Medulla oblongata (tissue), 1 donor: ENCODE measurements around the gene SLC12A7.
A peak's percentile ranks its signal among the peaks of the same experiment; 100 is the strongest.

Source experiments
- DNase-seq: peaks from one replicate; pipeline ENCODE4 v3.0.0-alpha.2; 2015; ENCODE audit errors: extremely low spot score

SLC12A7 gene

DNA sequence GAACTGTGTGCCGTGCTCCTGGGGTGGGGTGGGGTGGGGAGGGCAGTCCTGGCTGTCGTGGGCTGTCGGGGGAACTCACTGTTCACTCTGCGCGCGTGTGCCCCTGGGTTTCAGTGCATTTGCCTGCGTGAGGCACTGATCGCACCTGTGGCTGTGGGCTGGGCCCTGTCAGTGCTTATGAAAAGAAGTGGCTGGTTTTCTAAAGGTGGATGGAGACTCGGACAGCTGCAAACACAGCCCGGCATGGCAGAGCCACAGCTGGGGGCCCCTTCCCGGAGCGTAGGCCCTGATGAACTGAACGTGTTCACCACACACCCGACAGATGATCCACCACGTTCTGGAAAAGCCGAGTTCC is 60.5 kb downstream of the SLC12A7 start:
- no peak for DNase-seq

DNA sequence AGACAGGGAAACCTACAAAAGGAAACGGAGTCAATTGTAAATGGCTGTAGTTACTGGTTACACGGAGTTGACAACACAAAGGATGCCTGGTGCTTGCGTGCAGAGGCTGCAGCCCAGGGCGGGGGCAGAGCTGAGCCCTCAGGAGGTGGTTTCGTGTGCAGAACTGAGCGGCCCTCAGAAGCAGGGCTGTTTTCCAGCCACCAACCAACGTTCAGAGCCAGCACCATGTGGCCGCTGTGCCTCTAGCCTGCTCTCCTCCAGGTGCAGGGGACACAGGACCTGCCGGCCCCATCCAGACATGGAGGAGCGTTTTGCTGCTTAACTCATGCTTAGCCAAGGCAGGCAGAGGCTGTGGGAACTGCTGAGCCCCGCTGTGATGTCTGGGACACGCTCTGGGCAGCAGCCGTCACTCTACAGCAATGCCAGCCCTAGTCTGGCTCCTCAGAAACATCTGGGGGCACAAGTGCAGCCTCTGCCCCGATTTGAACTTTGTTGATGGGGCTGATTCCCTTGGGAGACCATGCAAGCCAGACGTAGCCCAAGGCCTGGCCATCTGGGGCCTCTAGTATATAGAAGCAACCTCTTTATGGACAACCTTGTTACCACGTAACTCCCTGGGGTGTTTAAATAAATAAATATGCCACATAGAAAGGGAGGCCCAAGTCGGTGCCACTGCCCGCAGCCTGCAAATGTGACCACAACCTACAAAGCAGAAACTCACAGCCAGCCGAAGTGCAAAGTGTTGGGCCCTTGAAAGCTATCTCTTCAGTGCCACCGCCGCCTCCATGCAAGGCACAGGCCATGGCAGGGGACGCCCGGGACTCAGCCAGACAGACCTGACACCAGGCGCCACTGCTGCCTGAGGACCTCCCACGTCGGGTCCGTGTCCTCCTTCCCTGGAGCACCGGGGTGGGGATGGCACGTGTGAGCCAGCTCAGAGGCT is 61.2 kb downstream of the SLC12A7 start:
- no peak for DNase-seq

DNA sequence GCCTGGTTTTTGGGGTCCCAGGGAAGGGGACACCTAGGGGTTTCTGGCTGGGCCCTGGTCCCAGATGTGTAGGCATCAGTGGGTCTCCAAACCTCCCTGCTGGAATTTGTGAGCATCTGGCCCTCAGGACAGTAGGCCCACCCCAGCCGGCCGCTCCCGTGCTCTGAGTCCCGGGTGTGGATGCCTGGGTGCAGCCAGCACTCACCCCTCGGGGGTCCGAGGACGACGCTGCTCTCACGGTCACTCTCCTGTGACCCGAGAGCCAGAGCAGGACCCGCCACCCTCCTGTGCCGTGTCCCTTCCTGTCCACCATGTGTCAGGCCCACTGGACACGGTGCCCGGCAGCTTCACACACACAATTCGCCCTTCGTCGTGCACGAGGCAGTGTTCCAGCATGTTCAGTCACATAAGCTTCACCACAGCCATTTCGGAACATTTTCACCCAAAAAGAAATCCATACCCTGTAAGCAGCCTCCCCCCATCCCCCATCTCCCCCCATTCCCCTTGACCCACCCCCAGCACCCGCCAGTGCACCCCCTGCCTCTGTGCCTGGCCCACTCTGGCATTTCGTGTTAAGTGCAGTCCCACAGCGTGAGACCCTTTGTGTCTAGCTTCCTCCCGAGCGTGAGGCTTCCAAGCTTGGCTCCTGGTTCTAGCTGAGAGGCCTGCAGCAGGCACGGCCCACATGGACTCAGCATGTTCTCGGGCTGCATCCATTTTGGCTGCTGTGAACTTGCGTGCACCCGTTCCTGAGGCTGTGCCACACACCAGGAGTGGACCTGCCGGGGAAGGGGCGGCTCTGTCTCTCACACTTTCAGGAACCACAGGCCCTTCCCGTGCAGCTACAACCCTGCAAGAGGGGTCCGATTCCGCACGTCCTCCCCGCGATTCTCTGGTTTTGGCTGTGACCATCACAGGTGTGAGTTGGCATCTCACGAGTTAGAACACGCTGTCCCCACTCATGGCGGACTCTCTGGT is 62.7 kb downstream of the SLC12A7 start:
- DNase-seq, result no peak

DNA sequence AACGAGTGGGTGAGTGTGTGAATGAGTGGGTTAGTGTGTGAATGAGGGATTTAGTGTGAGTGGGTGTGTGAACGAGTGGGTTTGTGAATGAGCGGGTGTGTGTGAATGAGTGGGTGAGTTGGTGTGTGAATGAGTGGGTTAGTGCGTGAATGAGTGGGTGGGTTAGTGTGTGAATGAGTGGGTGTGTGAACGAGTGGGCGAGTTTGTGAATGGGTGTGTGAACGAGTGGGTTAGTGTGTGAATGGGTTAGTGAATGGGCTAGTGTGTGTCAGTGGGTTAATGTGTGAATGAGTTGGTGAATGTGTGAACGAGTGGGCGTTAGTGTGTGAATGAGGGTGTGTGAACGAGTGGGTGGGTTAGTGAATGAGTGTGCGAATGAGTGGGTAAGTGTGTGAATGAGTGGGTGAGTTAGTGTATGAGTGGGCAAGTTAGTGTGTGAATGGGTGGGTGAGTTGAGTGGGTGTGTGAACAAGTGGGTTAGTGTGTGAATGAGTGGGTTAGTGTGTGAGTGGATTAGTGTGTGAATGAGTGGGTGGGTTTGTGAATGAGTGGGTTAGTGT is 63.6 kb downstream of the SLC12A7 start:
- DNase-seq, result no peak

DNA sequence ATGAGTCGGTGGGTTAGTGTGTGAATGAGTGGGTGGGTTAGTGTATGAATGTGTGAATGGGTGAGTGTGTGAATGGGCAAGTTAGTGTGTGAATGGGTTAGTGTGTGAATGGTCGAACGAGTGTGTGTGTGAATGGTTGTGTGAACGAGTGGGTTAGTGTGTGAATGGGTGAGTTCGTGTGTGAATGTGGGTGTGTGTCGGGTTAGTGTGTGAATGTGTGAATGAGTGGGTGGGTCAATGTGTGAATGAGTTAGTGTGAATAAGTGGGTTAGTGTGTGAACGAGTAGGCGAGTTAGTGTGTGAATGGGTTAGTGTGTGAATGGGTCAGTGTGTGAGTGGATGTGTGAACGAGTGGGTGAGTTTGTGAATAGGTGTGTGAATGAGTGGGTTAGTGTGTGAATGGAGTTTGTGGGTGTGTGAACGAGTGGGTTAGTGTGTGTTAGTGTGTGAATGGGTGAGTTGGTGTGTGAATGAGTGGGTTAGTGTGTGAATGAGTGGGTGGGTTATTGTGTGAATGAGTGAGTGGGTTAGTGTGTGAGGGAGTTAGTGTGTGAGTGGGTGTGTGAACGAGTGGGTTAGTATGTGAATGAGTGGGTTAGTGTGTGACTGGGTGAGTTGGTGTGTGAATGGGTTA is 64.4 kb downstream of the SLC12A7 start:
- no peak for DNase-seq

DNA sequence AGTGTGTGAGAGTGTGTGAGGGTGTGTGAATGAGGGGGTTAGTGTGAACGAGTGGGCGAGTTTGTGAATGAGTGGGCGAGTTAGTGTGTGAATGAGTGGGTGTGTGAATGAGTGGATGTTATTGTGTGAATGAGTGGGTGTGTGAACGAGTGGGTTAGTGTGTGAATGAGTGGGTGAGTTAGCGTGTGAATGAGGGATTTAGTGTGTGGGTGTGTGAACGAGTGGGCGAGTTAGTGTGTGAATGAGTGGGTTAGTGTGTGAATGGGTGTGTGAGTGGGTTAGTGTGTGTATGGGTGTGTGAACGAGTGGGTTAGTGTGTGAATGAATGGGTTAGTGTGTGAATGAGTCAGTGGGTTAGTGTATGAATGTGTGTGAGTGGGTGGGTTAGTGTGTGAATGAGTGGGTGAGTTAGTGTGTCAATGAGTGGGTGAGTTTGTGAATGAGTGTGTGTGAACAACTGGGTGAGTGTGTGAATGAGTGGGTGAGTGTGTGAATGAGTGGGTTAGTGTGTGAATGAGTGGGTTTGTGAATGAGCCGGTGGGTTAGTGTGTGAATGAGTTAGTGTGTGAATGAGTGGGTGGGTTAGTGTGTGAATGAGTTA is 65.8 kb downstream of the SLC12A7 start:
- DNase-seq, result no peak

DNA sequence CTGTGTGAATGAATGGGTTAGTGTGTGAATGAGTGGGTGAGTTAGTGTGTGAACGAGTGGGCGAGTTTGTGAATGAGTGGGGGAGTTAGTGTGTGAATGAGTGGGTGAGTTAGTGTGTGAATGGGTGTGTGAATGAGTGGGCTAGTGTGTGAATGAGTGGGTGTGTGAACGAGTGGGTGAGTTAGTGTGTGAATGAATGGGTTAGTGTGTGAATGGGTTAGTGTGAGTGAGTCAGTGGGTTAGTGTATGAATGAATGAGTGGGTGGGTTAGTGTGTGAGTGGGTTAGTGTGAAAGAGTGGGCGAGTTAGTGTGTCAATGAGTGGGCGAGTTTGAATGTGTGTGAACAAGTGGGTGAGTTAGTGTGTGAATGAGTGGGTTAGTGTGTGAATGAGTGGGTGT is 67.7 kb downstream of the SLC12A7 start:
- no peak for DNase-seq

DNA sequence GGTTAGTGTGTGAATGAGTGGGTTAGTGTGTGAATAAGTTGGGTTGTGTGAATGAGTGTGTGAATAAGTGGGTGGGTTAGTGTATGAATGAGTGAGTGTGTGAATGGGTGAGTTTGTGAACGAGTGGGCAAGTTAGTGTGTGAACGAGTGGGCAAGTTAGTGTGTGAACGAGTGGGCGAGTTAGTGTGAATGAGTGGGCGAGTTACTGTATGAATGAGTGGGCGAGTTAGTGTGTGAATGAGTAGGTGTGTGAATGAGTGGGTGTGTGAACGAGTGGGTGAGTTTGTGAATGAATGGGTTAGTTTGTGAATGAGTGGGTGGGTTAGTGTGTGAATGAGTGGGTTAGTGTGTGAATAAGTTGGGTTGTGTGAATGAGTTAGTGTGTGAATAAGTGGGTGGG is 68.5 kb downstream of the SLC12A7 start:
- DNase-seq, result no peak

DNA sequence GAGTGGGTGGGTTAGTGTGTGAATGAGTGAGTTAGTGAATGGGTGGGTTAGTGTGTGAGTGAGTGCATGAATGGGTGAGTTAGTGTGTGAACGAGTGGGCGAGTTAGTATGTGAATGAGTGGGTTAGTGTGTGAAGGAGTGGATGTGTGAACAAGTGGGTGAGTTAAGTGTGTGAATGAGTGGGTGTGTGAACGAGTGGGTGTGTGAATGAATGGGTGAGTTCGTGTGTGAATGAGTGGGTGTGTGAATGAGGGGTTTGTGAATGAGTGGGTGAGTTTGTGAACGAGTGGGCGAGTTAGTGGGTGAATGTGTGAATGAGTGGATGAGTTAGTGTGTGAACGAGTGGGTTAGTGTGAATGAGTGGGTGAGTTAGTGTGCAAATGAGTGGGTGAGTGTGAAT is 69.2 kb downstream of the SLC12A7 start:
- no peak for DNase-seq

DNA sequence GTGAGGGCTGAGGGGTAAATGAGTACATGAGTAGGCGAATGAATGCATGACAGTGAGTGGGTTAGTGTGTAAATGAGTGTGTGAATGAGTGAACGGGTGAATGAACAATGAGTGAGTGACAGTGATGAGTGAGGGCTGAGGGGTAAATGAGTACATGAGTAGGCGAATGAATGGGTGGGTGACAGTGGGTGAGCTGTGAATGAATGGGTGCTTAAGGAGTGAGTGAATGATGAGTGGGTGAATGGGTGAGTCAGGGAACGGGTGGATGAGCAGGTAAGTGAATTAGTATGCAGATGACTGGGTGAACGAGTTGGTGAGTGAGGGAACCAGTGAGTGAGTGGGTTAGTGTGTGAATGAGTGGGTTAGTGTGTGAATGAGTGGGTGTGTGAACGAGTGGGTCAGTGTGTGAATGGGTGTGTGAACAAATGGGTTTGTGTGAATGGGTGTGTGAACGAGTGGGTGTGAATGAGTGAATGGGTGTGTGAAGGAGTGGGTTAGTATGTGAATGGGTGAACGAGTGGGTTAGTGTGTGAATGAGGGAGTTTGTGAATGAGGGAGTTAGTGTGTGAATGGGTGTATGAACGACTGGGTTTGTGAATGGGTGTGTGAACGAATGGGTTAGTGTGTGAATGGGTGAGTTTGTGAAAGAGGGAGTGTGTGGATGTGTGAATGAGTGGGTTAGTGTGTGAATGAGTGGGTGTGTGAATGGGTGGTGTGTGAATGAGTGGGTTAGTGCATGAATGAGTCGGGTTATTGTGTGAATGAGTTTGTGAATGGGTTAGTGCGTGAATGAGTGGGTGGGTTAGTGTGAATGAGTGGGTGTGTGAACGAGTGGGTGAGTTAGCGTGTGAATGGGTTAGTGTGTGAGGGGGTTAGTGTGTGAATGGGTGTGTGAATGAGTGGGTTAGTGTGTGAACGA is 70.4 kb downstream of the SLC12A7 start:
- peak; percentile 14 for DNase-seq

DNA sequence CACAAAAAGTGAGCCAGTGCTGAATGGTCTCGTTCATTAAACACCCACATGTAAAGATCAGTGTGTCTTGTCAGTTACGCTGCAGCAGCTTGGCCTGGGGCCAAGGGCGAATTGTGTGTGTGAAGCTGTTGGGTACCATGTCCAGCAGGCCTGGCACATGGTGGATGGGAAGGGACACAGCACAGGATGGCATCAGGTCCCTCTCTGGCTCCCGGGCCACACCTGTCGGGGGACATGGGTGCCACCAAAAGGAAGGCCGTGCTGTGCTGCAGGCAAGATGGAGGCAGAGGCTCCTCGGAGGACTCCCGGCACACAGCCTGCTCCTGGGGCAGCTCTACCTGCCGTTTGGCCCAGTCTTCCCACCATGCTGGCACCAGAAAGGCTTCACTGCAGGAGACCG is 71.3 kb downstream of the SLC12A7 start:
- DNase-seq, result no peak

DNA sequence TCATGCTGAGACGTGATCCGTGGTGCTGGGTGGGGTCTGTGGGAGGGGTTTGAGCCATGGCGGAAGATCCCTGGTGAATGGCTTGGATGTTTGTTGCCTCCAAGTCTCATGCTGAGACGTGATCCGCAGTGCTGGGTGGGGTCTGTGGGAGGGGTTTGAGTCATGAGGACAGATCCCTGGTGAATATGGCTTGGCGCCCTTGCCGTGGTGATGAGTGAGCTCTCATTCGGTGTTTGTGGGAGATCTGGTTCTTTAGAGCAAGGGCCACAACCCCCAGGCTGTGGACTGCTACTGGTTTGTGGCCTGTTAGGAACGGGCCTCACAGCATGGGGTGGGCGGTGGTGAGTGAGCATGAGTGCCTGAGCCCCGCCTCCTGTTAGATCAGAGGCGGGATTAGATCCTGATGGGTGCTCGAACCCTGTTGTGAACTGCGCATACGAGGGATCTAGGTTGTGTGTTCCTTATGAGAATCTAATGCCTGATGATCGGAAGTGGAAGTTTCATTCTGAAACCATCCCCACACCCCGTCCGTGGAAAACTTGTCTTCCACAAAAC is 72.1 kb downstream of the SLC12A7 start:
- no peak for DNase-seq

DNA sequence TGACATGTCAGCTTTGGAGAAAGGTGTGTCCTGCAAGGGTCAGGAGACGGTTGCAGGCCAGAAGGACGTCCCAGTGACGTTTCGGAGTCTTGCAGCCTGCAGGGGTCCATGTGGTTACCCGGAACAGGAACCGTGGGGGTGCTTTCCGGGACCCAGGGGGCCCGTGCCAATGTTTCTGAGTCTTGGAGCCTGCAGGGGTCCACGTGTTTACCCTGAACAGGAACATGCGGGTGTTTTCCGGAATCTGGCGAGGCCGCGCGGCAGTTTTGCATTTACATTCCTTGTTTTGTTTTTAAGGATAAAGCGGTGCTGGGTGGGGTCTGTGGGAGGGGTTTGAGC is 72.7 kb downstream of the SLC12A7 start:
- DNase-seq, result no peak

DNA sequence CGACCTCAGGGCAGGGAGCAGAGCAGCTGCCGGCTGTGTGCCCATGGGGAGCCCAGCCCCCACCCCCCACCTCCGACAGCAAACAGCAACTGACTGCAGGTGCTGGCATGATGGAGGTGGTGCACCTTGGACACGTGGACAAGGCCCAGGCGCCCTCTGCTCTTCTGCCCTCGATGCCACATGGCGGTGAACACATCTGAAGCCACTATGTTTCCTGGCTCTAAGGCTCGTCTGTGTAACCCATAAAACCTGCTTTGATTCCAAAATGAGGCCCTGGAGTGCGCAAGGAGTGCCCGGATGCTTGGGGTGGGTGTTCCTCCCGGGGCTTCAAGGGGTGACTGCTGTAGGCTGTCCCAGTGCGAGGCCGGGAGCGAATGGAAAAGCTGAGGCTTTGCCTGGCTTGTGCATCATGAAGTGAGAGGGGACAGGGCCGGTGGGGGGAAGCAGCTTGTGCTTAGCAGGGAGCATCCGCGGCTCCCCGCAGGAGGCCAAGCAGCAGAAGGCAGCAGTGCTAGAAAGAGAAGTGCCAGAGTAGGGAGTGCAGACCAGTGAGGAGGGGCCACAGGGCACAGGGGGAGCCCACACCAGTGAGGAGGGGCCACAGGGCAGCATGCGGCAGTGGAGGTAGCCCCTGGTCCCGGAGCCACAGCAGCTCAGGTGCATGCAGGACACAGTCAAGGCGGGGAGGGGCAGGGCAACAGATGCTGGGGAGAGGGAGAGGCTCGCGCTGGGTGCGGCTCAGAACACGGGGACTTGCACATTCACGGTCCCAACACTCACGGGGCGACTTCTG is 73.2 kb downstream of the SLC12A7 start:
- DNase-seq, result no peak

DNA sequence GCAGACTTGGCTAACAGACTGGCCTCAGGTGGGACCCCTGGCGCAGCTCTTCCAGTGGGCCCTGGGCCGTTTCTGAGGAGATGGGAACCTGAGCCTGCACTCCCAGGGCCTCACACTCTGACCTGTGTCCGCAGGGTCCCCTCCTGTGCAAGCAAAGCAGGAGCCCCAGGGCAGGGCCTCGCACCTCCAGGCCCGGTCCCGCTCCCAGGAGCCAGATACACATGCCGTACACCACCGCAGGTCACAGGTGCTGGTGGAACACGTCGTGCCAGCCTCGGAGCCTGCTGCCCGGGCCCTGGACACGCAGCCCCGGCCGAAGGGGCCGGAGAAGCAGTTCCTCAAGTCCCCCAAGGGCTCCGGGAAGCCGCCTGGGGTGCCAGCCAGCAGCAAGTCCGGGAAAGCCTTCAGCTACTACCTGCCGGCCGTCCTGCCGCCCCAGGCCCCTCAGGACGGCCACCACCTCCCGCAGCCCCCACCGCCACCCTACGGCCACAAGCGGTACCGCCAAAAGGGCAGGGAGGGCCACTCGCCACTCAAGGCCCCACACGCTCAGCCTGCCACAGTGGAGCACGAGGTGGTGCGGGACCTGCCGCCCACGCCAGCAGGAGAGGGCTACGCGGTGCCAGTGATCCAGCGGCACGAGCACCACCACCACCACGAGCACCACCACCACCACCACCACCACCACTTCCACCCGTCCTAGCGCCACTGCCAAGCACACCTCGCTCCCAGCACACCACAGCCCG is 74.0 kb downstream of the SLC12A7 start:
- DNase-seq, result no peak

DNA sequence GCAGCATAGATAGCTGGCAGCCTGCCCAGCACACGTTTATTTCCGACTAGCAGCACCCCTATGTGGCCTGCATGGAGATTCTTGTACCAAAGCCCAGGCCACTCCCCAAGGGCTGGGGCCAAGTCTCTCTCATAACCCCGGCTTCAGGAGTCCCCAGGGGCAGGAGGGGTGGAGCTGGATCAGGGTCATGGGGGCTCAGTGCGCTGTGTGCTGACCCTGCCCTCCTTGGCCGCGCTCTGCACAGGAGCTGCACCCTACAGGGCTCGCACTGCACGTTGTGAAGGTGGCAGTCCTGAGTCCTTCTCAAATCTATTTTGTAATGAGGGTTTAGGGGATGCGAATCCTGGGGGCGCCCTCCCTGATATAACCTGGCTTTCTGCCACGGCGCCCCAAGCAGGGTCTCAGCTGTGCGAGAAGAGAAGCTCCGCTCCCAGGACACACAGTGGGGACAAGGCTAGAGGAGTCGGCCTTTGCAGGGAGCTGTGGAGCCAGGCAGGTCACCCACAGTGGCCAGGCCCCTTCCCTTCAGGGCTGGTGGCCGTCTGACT is 74.7 kb downstream of the SLC12A7 start:
- no peak for DNase-seq

DNA sequence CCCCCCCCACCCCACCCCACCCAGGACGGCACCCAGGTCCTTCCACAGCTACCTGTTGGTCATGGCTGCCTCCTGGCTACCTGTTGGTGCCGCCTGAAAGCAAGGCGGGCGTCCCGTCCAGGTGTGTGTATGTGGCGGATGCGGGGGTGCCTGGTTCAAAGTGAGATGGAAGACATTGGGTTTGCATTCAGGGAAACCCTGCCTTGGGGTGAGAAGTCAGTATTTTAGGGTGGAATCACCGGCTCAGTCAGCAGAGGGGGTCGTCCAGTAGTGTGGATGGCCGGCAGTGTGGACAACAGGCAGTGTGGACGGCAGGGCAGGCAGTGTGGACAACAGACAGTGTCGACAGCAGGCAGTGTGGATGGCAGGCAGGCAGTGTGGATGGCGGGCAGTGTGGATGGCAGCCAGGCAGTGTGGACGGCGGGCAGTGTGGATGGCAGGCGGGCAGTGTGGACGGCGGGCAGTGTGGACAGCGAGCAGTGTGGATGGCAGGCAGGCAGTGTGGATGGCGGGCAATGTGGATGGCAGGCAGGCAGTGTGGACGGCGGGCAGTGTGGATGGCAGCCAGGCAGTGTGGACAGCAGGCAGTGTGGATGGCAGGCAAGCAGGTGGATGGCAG is 75.2 kb downstream of the SLC12A7 start:
- DNase-seq, result no peak
